NCI-H82 treated with DMSO at 0.1 percent for 48 hours (cell line): ENCODE data around the gene GSG1L.

Source experiments
- DNase-seq: peaks from one replicate; lab custom pipeline; 2025; ENCODE audit not compliant: unreplicated experiment; lab: John Stamatoyannopoulos, UW

The GSG1L gene

GRCh38 chr16:27826081-27826892 is 237.2 kb downstream of the GSG1L start:
- no peak for DNase-seq

DNA sequence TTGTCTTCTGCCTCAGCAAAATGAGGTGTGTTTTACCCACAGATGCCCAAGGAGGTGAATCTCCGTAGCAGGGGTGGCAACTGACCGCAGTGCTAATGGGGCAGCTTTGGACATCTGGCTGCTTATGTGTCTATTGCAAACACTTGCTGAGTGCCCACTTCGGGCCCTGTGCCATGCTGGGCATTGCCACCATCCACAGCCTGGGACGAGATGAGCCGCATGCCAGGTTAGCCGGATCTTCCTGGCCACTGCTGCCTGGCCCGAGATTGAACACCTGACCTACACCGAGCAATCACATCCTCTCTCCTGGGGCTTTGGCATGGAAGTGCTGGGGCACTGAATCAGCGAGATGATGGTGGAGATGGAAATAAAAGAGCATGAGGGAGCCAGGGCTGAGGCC is 238.7 kb downstream of the GSG1L start:
- no peak for DNase-seq

GRCh38 chr16:27824006-27824405 is 239.5 kb downstream of the GSG1L start:
- DNase-seq: no peak

DNA sequence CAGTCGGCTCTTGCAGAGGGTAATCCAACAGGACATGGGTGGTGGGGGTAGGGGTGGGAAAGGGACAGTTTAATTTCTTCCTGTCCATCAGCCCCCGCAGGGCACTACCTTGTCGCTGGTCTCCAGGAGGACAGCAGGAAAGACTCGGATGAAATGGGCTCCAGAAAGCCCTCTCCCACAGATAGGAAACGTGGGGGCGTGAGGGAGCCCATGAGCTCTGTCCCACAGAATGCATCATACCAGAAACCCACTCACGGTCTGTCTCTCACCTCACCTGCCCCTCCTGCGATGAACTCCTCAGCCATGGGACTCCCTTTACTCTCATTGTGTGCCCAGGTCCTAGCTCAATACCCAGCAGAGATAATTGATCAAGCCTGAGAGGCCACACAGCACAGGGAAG is 240.1 kb downstream of the GSG1L start:
- DNase-seq: no peak

DNA sequence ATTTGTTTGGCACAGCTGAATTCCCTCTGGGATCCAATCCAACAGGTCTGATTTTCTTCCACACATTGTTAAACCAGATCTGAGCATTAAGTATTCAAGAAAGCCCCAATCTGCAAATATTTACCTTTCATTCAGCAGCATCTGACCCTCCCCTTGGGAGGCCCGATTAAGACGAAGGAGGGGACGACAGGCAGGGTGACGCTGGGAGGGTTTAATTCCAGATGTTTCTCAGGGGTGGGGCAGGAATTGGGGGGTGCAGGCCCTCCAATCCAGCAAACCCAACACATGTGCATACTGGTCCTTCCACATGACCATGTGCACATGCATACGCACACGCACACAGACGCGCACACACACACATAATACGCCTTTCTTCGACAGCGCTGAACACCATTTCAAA is 240.5 kb downstream of the GSG1L start:
- DNase-seq: no peak

DNA sequence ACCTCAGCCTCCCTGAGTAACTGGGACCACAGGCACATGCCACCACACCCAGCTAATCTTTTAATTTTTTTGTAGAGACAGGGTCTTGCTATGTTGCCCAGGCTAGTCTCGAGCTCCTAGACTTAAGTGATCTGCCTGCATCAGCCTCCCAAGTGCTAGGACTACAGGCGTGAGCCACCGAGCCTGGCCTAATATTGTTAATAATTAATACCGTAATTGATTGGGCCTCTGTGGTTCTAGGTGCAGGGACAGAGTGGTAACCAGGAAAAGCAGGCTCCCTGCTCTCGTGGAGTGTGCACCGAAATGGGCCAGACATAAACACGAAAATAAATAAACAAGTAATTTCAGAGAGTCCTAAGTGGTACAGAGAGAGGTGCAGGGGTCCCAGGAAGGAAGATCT is 241.0 kb downstream of the GSG1L start:
- no peak for DNase-seq

DNA sequence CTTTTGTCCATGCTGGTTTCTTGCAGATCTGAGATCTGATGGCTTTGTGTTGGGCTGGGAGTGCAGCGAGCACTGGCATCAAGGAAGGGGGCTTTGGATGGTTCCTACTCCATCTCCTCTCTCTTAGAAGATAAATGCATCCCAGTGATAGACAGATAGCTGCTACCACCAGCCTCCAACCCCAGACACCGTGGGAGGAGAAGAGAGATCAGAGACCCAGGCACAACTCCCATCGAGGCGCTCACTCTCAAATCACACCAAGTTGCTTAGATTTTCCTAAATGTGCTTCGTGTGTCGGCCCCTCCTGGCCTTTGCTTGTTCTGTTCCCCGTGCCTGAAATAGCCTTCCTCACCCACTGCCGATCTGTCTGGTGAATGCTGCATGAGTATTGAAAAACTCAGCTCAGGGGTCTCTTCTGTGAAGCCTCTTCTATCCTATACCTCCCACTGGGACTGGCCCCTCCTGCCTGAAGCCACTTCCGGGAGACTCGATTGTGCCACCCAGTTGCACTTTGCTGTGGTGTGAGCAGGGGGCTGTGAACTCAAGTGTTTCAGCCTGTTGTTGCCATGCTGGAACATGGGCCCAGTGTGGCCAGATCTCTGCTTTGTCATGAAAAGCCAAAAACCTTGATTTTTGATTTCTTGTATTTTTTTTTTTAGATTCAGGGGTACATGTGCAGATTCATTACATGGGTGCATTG is 242.7 kb downstream of the GSG1L start:
- DNase-seq: no peak

- no peak for DNase-seq
These were observed 243.5 kb downstream of the GSG1L start for GRCh38 chr16:27819881-27820610.

DNA sequence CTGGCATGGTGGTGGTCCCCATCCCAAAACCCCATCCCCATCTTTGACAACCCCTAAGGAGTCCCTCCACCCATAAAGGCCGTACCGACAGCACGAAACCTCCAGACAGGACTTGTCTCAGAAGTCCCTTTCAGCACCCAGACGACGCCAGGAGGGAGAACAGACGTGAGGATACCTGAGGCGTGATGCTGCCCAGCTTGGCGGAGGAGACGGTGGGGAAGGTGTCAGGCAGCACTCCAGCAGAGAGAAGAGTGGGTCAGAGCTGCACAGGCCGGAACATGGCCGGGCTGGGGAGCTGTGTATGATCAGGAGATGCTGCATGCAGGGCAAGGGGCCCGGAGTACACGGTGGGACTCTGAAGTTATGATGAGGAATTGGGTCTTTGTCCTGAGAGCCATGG is 244.2 kb downstream of the GSG1L start:
- no peak for DNase-seq

DNA sequence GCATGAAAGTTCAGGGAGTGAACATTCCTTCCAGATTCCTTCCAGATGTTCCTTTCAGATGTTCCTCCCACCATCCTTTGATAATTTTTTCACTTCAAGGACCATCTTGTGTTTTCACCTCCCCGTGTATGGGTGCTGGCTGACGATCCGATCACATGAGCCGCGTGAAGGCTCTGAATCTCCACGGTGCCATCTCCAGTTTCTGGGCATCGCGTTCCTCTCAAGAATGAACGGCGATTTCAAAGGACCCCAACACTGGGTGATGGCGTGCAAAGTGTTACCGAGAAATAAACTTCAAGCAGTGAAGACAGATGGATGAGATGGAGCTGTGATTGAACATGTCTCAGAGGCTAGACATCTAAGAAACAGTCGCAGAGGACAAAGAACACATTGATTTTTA is 245.3 kb downstream of the GSG1L start:
- no peak for DNase-seq

DNA sequence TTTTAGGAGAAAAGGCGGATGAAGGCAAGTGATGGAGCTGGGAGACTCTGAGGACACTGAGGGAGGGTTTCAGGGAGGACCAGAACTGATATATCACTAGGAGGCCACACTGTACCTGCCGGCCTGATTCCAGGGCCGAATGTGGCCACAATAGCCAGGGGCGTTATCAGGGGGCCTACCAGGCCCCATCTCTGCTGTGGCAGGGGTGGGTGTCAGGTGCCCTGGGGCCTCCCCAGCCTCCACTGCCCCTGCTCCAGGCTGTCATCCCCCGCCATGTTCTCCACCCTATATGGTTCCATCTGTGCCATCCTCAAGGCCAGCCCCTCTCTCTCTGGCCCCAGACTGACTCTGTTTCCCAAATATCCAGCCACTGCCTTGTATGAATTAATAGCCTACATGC is 246.5 kb downstream of the GSG1L start:
- no peak for DNase-seq

DNA sequence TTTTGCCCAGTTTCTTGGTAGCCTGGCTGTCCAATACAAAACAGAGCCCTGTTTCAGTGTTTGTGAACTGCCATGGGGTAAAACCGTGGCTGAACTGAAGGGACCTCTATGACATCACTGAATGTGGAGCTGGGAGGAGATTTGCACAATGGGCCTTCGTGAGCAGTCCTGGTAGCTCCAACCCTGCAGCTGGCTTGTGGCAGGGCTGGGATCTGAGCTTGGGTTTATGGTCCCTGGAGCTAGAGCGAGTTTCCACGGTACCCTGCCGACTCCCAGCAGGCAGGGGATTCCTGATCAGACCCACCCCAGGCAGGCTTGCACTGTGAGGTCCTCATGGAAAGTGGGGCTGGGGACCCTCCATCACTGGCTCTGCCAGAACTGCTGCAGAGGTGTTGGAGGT is 247.0 kb downstream of the GSG1L start:
- no peak for DNase-seq

DNA sequence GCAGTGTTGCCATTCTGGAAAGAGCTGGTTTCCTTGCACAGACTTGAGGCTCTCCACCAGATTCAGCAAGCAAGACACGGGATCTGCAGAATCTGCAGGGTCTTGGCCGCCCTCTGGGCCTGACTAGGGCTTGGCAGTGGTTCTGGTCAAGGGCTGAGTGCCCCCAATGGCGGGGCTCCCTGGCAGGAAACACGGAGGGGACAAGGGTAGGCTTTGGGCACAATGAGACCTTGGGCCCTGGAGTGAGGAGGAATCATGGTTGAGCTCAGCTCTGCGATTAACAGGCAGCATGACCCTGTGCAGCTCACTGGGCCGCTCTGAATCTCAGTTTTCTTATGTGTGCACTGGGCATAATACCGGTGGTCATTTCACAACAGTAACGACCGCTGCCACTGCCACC is 249.9 kb downstream of the GSG1L start:
- DNase-seq: no peak

GRCh38 chr16:27811881-27812280 is 251.6 kb downstream of the GSG1L start:
- DNase-seq: no peak

DNA sequence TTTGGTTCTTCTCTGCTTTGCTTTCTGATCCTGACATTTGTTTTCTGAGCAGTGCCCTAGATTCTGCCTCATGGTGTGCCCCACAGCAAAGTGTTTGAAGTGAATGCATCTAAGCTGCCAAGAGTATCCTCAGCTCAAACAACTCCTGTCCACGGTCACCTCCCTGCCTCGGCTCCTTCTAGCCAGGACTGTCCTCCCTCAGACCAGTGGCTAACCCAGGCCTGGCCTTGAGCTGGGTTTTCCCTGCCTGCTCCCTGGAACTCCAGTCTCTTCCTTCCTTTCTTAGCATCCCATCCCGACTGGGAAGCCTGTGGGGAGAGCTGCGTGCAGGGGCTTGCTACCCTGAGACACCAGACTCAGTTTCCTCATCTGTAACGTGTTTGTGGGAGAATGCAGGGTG is 256.5 kb downstream of the GSG1L start:
- DNase-seq: no peak

- no peak for DNase-seq
These were observed 257.1 kb downstream of the GSG1L start for GRCh38 chr16:27806388-27806787.

DNA sequence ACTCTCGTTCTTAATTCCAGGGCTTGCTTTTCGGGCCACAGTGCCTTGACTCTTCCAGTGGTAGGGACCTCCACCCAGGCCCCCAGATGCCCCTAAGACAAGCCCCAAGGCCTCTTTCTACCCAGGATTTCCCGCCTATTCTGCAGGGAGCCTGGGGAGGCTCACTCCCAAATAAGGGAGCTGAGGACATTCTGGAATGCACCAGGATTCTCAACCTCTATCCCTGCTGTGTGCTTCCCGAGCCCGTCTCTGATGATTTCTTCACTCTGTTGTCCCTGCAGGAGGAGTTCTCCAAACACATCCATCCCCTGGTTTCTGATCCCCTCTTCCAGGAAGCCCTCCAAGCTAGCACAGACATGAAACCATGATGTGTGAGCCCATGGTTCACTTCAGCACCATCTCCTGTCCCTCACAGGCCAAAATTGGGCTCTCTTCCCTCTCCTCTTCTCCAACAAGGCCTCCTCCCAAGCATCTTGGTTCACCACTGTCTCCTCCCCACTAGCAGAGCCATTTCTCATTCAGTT is 257.6 kb downstream of the GSG1L start:
- no peak for DNase-seq

- DNase-seq: no peak
These were observed 259.6 kb downstream of the GSG1L start for GRCh38 chr16:27803775-27804549.

- no peak for DNase-seq
These were observed 260.7 kb downstream of the GSG1L start for GRCh38 chr16:27802664-27803439.

DNA sequence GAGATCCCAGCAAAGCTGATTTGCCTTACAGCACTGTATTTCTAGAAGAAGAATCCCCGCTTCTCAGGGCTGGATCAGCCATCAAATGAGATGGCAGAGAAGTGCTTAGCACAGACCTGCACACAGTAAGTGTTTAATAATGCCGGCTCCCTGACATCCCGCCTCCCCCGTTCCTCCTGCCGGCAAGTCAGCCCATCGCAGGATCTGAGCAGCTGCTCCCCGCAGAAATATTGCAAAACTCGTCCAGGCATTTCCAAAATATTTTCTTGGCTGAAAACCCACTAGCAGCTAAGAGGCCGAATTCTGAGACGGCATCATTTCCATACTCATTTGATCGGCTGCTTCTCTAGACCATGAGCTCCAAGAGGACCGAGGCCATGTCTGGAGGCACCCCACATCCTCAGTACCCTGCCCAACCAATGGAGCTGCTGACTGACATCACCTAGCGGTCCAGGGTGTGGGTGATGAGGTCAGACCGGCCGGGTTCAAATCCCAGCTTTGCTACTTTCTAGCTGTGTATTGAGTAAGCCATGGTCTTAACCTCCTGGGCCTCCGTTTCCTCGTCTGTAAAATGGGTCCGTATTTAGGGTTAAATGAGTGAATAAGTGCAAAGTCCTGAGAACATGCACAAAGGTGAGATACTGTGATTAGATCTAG is 262.1 kb downstream of the GSG1L start:
- DNase-seq: no peak
